DND-41 (cell line): ENCODE results near the gene CPT2.
"Not testable (repeated sequence)": the region's sequence is repeated elsewhere in the genome, so short reads cannot be mapped to it uniquely, and the experiment has no call there.

Experiments used
- ATAC-seq: fragments of 200-7000 bp; cut with Tn5 transposase; 3 replicates; pipeline ENCODE4 v1.9.1; 2021; ENCODE audit warnings: low read depth; ENCODE audit not compliant: insufficient read depth
- DNase-seq: peaks from one replicate; pipeline ENCODE4 v3.0.0-alpha.2; 2020
- H2AFZ ChIP-seq: 2 replicates; pipeline ENCODE4 v1.6.0; 2012; ENCODE audit warnings: low read depth, low read length
- H3K27ac ChIP-seq: 2 replicates; pipeline ENCODE4 v1.5.1; 2012; ENCODE audit warnings: low read length, inconsistent platforms
- H3K27me3 ChIP-seq: fragments of 200-600 bp; sonication (generic); 2 replicates; pipeline ENCODE4 v1.6.0; 2012; ENCODE audit warnings: low read length, mild to moderate bottlenecking, inconsistent platforms; ENCODE audit not compliant: insufficient read depth, poor library complexity
- H3K36me3 ChIP-seq: 2 replicates; pipeline ENCODE4 v1.5.1; 2012; ENCODE audit warnings: low read length, inconsistent platforms; ENCODE audit not compliant: insufficient read depth
- H3K4me1 ChIP-seq: 2 replicates; pipeline ENCODE4 v1.5.1; 2012; ENCODE audit warnings: mild to moderate bottlenecking, low read length; ENCODE audit not compliant: insufficient read depth
- H3K4me2 ChIP-seq: 2 replicates; pipeline ENCODE4 v1.6.0; 2012; ENCODE audit warnings: mild to moderate bottlenecking, moderate library complexity, low read length, inconsistent platforms; ENCODE audit not compliant: insufficient read depth
- H3K4me3 ChIP-seq, 2 experiments: fragments of 200-600 bp in 1 of 2; shearing (Covaris generic) in 1 of 2; 2 replicates each; pipeline ENCODE4 v1.5.1; 2012 to 2016; ENCODE audit warnings: inconsistent platforms in 2 of 2, low read length in 2 of 2, mild to moderate bottlenecking in 2 of 2, low read depth in 1 of 2, moderate library complexity in 1 of 2
- H3K79me2 ChIP-seq: 2 replicates; pipeline ENCODE4 v1.6.0; 2012; ENCODE audit warnings: low read length, inconsistent platforms; ENCODE audit not compliant: insufficient read depth
- H3K9ac ChIP-seq: 2 replicates; pipeline ENCODE4 v1.6.0; 2012; ENCODE audit warnings: low read depth, mild to moderate bottlenecking, inconsistent platforms, low read length, moderate library complexity
- H3K9me3 ChIP-seq: 2 replicates; pipeline ENCODE4 v1.5.1; 2012; ENCODE audit warnings: low read length, moderate library complexity, mild to moderate bottlenecking, inconsistent platforms; ENCODE audit not compliant: insufficient read depth, severe bottlenecking
- H4K20me1 ChIP-seq: 2 replicates; pipeline ENCODE4 v1.6.0; 2012; ENCODE audit warnings: low read length; ENCODE audit not compliant: insufficient read depth
- CTCF ChIP-seq: IDR thresholded peaks from 2 replicates; pipeline ENCODE4 v1.5.1; 2012; ENCODE audit warnings: borderline replicate concordance, low read length, moderate library complexity, mild to moderate bottlenecking; ENCODE audit not compliant: poor library complexity, severe bottlenecking; ENCODE audit errors: extremely low read depth
- EZH2 ChIP-seq: IDR thresholded peaks from 3 replicates; pipeline ENCODE4 v1.6.1; 2012; ENCODE audit warnings: borderline replicate concordance, low read depth, mild to moderate bottlenecking, moderate library complexity, low read length, inconsistent platforms; ENCODE audit not compliant: severe bottlenecking

Gene CPT2

DNA sequence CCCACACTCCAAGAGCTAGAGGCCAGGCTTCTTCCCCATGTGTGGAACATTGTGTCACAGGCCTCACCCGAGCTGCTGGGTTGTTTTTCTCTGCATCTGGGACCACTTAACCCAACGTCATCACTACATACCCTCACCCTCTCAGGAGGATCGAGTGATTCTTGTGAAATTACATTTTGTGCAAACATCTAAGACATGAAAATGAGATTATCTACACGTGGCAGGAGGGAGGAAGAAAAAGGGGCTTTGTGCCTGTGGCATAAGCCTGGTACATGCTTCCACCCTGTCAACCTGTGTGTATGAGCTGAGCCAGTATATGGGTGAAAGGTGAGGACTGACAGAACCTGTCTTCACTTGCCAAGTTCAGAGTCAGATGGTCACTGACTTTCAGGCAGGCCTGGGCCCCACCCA, 1.6 kb downstream of the CPT2 start:
- no peaks in the 10 kb centered on the region for H3K9me3 ChIP-seq
- DNase-seq (no peak), ATAC-seq (no peak)
- peak overlapping the region; percentile 92 for H3K9ac ChIP-seq
- H3K27ac ChIP-seq: no peak overlapping the region
- peaks cover 24% of the 10 kb centered on the region for H3K36me3 ChIP-seq
- peak overlapping the region; percentile 70 for H3K4me2 ChIP-seq
- TF ChIP-seq CTCF: no peak
- TF ChIP-seq EZH2: no peak
- no peaks in the 10 kb centered on the region for H4K20me1 ChIP-seq
- H3K79me2 ChIP-seq: peaks cover 18% of the 10 kb centered on the region
- H3K27me3 ChIP-seq: no peaks in the 10 kb centered on the region
- peaks cover 21% of the 10 kb centered on the region for H3K4me1 ChIP-seq
- H2AFZ ChIP-seq: no peak overlapping the region
- H3K4me3 ChIP-seq: peak overlapping the region in 1 of 2 experiments; percentile 60; a peak in 1 of 4 replicates

DNA sequence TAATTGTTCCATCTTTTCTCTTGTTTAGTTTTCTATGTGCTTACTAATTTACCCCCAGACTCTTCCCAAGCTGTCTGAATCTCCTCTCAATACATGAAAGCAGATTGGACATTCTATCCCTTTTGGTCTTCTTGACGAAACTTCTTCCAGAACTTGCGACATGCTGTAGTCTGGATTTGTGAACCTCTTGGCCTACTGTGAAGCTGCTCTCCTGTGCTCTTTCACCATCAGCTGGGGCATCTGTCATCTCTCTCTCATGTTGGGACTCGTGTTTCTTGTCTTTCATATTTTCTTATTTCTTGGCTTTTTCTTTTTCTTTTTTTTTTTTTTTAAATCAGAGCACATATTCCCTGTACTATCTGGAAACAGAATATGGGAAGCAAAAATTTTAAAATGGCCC, 6.8 kb downstream of the CPT2 start:
- peaks cover 26% of the 10 kb centered on the region for H3K9me3 ChIP-seq
- no peak for DNase-seq
- TF ChIP-seq CTCF (no peak), EZH2 (no peak)
- ATAC-seq: no peak
- no peak overlapping the region for H2AFZ ChIP-seq
- H3K27ac ChIP-seq: no peak overlapping the region
- no peak overlapping the region for H3K9ac ChIP-seq
- no peak overlapping the region for H3K4me2 ChIP-seq
- H3K4me3 ChIP-seq: no peak overlapping the region
- H3K79me2 ChIP-seq: peaks cover under 1% of the 10 kb centered on the region; the same call in 1 of the 2 replicates
- peaks cover under 1% of the 10 kb centered on the region; the same call in 1 of the 2 replicates for H3K4me1 ChIP-seq
- H3K27me3 ChIP-seq: no peaks in the 10 kb centered on the region
- H4K20me1 ChIP-seq: no peaks in the 10 kb centered on the region
- H3K36me3 ChIP-seq: peaks cover 72% of the 10 kb centered on the region

GRCh38 chr1:53205496-53205895, 8.9 kb downstream of the CPT2 start:
- not testable (repeated sequence) for H3K27me3 ChIP-seq, H3K9ac ChIP-seq, H3K79me2 ChIP-seq, H3K4me2 ChIP-seq, DNase-seq, H3K4me1 ChIP-seq, H3K4me3 ChIP-seq, H3K27ac ChIP-seq, H4K20me1 ChIP-seq, H2AFZ ChIP-seq, ATAC-seq
- Histone ChIP-seq H3K36me3 (peaks cover 88% of the 10 kb centered on the region), H3K9me3 (peaks cover 26% of the 10 kb centered on the region)

DNA sequence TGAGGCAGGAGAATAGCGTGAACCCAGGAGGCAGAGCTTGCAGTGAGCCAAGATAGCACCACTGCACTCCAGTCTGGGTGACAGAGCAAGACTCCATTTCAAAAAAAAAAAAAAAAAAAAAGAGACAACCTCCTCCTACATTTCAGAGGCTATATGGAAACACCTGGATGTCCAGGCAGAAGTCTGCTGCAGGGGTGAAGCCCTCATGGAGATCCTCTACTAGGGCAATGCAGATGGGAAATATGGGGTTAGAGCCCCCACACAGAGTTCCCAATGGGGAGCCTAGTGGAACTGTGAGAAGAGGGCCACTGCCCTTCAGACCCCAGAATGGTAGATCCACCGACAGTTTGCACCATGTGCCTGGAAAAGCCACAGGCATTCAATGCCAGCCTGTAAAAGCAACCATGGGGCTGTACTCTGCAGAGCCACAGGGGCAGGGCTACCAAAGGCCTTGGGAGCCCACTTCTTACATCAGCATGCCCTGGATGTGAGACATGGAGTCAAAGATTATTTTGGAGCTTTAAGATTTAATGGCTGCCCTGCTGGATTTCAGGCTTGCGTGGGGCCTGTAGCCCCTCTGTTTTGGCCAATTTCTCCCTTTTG, 9.6 kb downstream of the CPT2 start:
- H3K9ac ChIP-seq, ATAC-seq: not testable (repeated sequence)
- peaks cover 88% of the 10 kb centered on the region for H3K36me3 ChIP-seq

More for the DNA sequence above, 9.6 kb downstream of the CPT2 start:
- H3K27me3 ChIP-seq, H4K20me1 ChIP-seq, H3K4me3 ChIP-seq, H3K4me2 ChIP-seq, H3K79me2 ChIP-seq, H3K4me1 ChIP-seq, H2AFZ ChIP-seq, H3K27ac ChIP-seq: not testable (repeated sequence)
- DNase-seq: peak; percentile 50
- peaks cover 26% of the 10 kb centered on the region for H3K9me3 ChIP-seq
